C4-2B (cell line): Measurements from ENCODE around the gene FHDC1.

Source experiments
- H3K27ac ChIP-seq: fragments of 450-650 bp; 2 replicates; pipeline ENCODE4 v1.5.1; 2017
- ZFX ChIP-seq: fragments of 450-650 bp; IDR thresholded peaks from 2 replicates; pipeline ENCODE4 v1.6.1; 2017
- TF ChIP-seq, protein P1 (sequence below): fragments of 450-650 bp; conservative IDR thresholded peaks from 2 replicates; pipeline ENCODE4 v1.5.1; 2017; ENCODE audit warnings: mild to moderate bottlenecking

FHDC1 gene

DNA sequence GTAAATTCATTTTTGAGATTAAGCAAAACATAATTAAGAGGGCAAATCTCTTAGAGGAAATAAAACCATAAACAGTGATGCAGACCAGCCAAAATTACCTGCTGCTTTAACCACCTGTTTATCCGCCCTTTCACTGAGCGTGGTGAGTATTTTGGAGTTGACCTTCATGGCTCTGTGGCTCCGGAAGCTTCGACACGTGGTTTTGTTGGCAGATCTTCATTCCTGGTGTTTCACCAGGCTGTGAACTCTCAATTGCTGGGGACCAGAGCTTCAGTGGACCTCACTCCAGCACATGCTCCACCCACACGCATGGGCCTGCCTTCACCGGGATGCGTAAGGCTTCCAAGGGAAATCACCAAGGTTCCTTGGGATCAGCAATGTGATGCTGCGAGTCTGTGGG, 83.8 kb downstream of the FHDC1 start:
- TF ChIP-seq ZFX = no peak
- TF ChIP-seq, protein P1, sequence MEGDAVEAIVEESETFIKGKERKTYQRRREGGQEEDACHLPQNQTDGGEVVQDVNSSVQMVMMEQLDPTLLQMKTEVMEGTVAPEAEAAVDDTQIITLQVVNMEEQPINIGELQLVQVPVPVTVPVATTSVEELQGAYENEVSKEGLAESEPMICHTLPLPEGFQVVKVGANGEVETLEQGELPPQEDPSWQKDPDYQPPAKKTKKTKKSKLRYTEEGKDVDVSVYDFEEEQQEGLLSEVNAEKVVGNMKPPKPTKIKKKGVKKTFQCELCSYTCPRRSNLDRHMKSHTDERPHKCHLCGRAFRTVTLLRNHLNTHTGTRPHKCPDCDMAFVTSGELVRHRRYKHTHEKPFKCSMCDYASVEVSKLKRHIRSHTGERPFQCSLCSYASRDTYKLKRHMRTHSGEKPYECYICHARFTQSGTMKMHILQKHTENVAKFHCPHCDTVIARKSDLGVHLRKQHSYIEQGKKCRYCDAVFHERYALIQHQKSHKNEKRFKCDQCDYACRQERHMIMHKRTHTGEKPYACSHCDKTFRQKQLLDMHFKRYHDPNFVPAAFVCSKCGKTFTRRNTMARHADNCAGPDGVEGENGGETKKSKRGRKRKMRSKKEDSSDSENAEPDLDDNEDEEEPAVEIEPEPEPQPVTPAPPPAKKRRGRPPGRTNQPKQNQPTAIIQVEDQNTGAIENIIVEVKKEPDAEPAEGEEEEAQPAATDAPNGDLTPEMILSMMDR = no peak
- no peak overlapping the region for H3K27ac ChIP-seq

DNA sequence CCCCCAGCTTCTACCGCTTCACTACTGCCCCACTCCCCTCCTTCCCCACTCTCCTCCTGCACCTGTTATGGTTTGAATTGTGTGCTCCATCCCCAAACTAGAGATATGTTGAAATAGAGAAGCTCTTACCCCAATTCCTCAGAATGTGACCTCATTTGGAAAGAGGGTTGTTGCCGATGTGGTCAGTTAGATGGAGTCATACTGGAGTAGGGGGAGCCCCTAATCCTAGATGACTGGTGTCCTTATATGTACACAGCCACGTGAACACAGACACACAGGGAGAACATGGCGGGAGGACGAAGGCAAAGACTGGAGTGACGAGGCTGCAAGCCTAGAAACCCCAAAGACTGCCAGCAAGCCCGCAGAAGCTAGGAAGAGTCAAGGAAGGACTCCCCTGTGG, 84.3 kb downstream of the FHDC1 start:
- TF ChIP-seq ZFX = no peak
- TF ChIP-seq, protein P1 = no peak
- H3K27ac ChIP-seq = no peak overlapping the region

DNA sequence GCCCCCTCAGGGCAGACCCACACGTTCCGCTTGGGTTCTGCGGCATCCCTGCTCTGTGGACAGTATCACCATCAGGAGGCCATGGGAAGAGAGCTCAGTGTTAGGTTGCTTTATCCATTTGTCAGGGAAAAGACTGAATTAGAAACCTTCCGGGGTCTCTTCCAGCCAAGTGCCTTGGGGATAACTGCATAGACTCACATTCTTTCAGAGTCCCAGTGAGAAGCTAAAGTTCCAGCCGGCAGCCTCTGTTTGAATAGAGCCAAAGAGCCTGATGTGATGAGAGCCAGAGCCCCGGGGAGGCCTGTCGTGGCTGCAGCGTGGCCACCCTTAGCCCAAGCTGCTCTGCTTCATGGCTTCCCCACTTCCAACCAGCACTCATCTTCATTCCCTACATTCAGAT, 85.2 kb downstream of the FHDC1 start:
- TF ChIP-seq ZFX = no peak
- TF ChIP-seq, protein P1 = no peak
- no peak overlapping the region for H3K27ac ChIP-seq

DNA sequence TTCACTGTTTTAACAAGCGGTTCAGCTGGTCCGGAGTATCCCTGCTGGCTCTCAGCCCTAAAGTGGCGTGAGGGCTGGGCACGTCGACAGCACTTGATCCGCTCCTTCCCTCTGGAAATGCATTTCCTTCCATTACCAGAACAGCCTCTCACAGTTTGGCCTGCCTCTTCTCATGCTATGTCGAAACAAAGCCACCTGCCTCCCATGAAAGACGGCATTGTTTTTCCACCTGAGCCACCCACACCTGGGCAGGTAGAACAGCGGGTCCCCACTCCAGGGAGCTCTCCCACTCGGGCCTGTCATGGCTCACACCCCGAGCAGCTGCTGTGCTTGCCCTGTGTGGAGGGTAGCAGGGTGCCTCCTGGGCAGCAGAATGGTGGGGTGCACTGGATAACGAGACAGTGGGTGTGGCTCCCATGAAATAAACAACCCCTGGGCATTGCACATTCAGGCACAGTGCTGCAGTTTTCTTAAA, 86.2 kb downstream of the FHDC1 start:
- H3K27ac ChIP-seq = peak overlapping the region; percentile 13; the same call in 1 of the 2 replicates
- TF ChIP-seq ZFX = no peak
- TF ChIP-seq, protein P1 = no peak

DNA sequence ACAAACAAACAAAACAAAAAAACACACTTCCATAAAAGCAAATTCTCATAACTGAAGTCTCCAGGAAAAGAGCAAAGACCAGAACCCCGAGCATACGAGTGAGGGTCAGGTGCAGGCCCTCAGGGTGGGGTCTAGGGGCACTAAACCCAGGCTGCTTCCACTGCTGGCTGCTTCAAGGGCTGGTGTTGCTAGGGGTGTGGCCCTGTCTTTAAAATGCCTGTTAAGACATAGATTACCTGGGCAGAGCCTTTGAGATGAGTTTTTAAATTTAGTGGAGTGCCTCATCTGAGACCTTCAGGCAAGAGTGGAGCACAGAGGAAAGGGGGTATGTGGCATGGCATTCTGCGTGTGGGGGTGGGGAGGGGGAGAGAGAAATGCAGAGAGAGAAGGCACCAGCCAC, 87.0 kb downstream of the FHDC1 start:
- no peak for TF ChIP-seq ZFX
- no peak overlapping the region for H3K27ac ChIP-seq

DNA sequence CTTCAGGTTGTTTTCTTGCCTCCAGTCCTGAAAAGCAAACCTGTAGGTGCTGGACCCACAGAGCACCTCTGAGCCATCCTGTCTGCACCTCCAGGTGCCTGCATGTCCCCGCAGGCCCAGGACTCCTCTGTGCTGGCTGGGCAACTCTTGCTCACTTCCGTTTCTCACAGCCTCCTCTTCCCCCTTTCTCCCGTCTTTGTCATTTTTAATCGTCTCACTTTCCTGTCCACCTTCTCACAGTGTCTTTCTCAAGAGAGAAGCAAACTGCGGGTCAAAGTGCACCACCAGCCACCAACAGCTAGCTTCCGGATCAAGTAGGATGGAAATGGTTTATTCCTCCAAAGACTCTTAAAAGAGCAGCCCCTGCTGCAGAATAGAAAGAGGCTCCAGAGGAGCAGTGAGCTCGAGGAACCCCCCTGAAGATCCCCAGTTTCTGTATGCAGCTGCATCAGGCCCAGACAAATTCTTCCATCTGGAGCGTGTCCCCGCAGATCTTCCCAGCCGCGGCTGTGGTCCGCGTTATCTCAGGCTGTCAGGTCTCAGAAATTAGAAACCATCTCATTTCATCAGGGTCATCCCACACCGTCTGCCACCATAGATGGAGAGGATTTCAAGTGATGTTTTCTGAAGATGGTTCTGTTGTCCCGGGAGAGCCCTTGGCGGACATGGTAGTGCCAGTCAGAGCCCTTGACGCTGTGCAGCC, 87.7 kb downstream of the FHDC1 start:
- H3K27ac ChIP-seq = no peak overlapping the region
- TF ChIP-seq, protein P1 = no peak
- TF ChIP-seq ZFX = no peak

DNA sequence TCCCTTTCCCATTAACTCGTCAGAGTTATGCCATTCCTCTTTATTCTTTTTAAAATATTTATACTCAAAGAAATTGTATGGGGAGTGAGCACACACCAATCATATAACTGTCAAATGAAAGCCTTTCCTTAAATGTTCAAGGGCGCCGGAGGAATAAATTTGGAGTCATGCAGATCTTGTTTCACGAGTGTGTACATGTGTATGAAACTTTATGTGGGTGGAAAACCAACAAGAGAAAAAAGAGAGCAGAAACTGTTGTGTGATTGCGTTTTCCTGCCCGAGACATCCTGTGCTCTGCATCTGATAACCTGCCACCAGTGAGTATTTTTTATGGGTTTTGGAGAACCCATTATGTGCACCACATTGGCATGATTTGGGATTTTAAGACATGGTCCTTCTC, 88.3 kb downstream of the FHDC1 start:
- TF ChIP-seq, protein P1 = no peak
- TF ChIP-seq ZFX = no peak
- no peak overlapping the region for H3K27ac ChIP-seq

DNA sequence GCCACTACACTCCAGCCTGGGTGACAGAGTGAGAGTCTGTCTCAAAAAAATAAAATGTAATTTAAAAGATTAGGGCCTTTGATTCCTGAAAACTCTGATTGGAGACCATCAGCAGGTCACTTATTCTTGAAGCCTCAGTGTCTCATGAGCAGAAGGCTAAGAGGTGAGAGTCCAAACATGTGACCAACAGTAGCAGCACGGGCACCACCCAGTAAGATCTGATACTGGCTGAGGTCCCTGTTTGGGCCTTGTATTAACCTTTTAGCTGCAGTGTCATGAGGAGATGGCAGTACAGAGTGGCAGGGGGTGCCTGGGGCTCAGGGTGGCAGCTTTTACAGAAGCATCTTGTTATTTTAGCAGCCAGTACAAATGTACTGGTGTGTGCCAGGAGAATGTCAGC, 89.3 kb downstream of the FHDC1 start:
- TF ChIP-seq, protein P1 = no peak
- TF ChIP-seq ZFX = no peak
- H3K27ac ChIP-seq = no peak overlapping the region
